IMR-90 (cell line): Measurements from ENCODE around the gene RBBP8NL. TPM values are rescaled to one million over a fixed set of nuclear protein-coding genes. Genes with fewer than 3 reads are reported as not detected.
A peak's percentile ranks its signal among the peaks of the same experiment; 100 is the strongest.

Source experiments
- ATAC-seq: fragments of 200-7000 bp; cut with Tn5 transposase; 2 replicates; pipeline ENCODE4 v1.9.1; 2020; ENCODE audit warnings: low read depth, mild to moderate bottlenecking, moderate library complexity
- BruUV-seq: library from RNA; stranded (reverse); fragments of 400-500 nt; replicated peaks from 2 replicates; lab custom pipeline; 2021; lab: Mats Ljungman, UMichigan
- CTCF ChIA-PET: fragments of 300-600 bp; formaldehyde crosslinking; extraction: SDS; loops from one replicate; lab custom pipeline; 2021; ENCODE audit warnings: antibody characterized with exemption; lab: Yijun Ruan, JAX
- POLR2A ChIA-PET: fragments of 300-600 bp; sonication (Branson Sonifier 250); formaldehyde crosslinking; loops from one replicate; lab custom pipeline; 2022; ENCODE audit warnings: antibody characterized with exemption; ENCODE audit not compliant: unreplicated experiment; lab: Charles Lee
- DNase-seq: peaks from one replicate; pipeline ENCODE4 v3.0.0; 2013
- H2AFZ ChIP-seq: replicated peaks from 2 replicates; pipeline ENCODE3; 2013; ENCODE audit warnings: low read length, mild to moderate bottlenecking; ENCODE audit not compliant: poor library complexity
- H2AK5ac ChIP-seq: 2 replicates; pipeline ENCODE4 v1.6.1; 2013; ENCODE audit warnings: low read depth, low read length, inconsistent platforms
- H2AK9ac ChIP-seq: replicated peaks from 2 replicates; pipeline ENCODE3; 2013; ENCODE audit warnings: mild to moderate bottlenecking, low read depth, low read length, moderate library complexity; ENCODE audit not compliant: poor library complexity
- H2BK120ac ChIP-seq: 2 replicates; pipeline ENCODE4 v1.6.1; 2013; ENCODE audit warnings: low read depth, low read length, inconsistent platforms
- H2BK15ac ChIP-seq: 3 replicates; pipeline ENCODE4 v1.6.1; 2013; ENCODE audit warnings: low read depth, low read length, inconsistent platforms
- H2BK20ac ChIP-seq: 2 replicates; pipeline ENCODE4 v1.6.1; 2013; ENCODE audit warnings: low read depth, mild to moderate bottlenecking, inconsistent platforms, low read length, moderate library complexity
- H2BK5ac ChIP-seq: 2 replicates; pipeline ENCODE4 v1.6.1; 2013; ENCODE audit warnings: mild to moderate bottlenecking, low read depth, low read length, inconsistent platforms; ENCODE audit not compliant: poor library complexity, severe bottlenecking
- H3K14ac ChIP-seq: replicated peaks from 2 replicates; pipeline ENCODE4 v1.6.1; 2013; ENCODE audit warnings: low read depth, low read length, inconsistent platforms
- H3K18ac ChIP-seq: 2 replicates; pipeline ENCODE4 v1.6.1; 2013; ENCODE audit warnings: low read depth, low read length, control low read depth
- H3K23ac ChIP-seq: 2 replicates; pipeline ENCODE4 v1.6.1; 2013; ENCODE audit warnings: low read depth, low read length, inconsistent platforms
- H3K27ac ChIP-seq: 2 replicates; pipeline ENCODE4 v1.5.1; 2013; ENCODE audit warnings: mild to moderate bottlenecking, control low read depth, low read length; ENCODE audit not compliant: insufficient read depth
- H3K27me3 ChIP-seq: 2 replicates; pipeline ENCODE4 v1.6.1; 2013; ENCODE audit warnings: low read length; ENCODE audit not compliant: control insufficient read depth, insufficient read depth
- H3K36me3 ChIP-seq: 2 replicates; pipeline ENCODE4 v1.6.1; 2013; ENCODE audit warnings: low read length, mixed read lengths; ENCODE audit not compliant: control insufficient read depth, insufficient read depth
- H3K4ac ChIP-seq: 2 replicates; pipeline ENCODE4 v1.6.1; 2013; ENCODE audit warnings: low read depth, low read length, inconsistent platforms
- H3K4me1 ChIP-seq: 2 replicates; pipeline ENCODE4 v1.6.1; 2013; ENCODE audit warnings: low read length, mixed read lengths; ENCODE audit not compliant: control insufficient read depth, insufficient read depth
- H3K4me2 ChIP-seq: 2 replicates; pipeline ENCODE4 v1.6.1; 2013; ENCODE audit warnings: low read depth, mild to moderate bottlenecking, control low read depth, low read length, moderate library complexity
- H3K4me3 ChIP-seq: 2 replicates; pipeline ENCODE4 v1.5.1; 2013; ENCODE audit warnings: low read depth, mild to moderate bottlenecking, control low read depth, low read length, moderate library complexity; ENCODE audit not compliant: insufficient read depth
- H3K56ac ChIP-seq: 2 replicates; pipeline ENCODE4 v1.6.1; 2013; ENCODE audit warnings: low read length, inconsistent platforms; ENCODE audit not compliant: insufficient read depth; ENCODE audit errors: extremely low read depth
- H3K79me1 ChIP-seq, 2 experiments: 2 replicates each; pipeline ENCODE4 v1.6.1; 2013; ENCODE audit warnings: low read length in 2 of 2, inconsistent platforms in 1 of 2, low read depth in 1 of 2
- H3K9ac ChIP-seq: 2 replicates; pipeline ENCODE4 v1.6.1; 2013; ENCODE audit warnings: low read depth, low read length, control low read depth
- H3K9me1 ChIP-seq: 2 replicates; pipeline ENCODE4 v1.6.1; 2013; ENCODE audit warnings: low read length, inconsistent platforms; ENCODE audit not compliant: insufficient read depth
- H3K9me3 ChIP-seq: 2 replicates; pipeline ENCODE4 v1.6.1; 2013; ENCODE audit warnings: low read length; ENCODE audit not compliant: control insufficient read depth, insufficient read depth
- H4K20me1 ChIP-seq: 2 replicates; pipeline ENCODE4 v1.6.1; 2013; ENCODE audit warnings: low read length, inconsistent platforms; ENCODE audit not compliant: insufficient read depth
- H4K5ac ChIP-seq: 2 replicates; pipeline ENCODE4 v1.6.1; 2013; ENCODE audit warnings: mild to moderate bottlenecking, low read depth, low read length, control low read depth
- H4K8ac ChIP-seq, 2 experiments: 2 replicates each; pipeline ENCODE4 v1.6.1; 2013; ENCODE audit warnings: low read depth in 2 of 2, low read length in 2 of 2, control low read depth in 1 of 2, inconsistent platforms in 1 of 2
- H4K91ac ChIP-seq: 2 replicates; pipeline ENCODE4 v1.6.1; 2013; ENCODE audit warnings: low read depth, low read length, inconsistent platforms; ENCODE audit not compliant: insufficient read depth
- BHLHE40 ChIP-seq: fragments of 150-350 bp; IDR thresholded peaks from 2 replicates; pipeline ENCODE4 v1.6.1; 2016; ENCODE audit warnings: mild to moderate bottlenecking, low read depth, low read length
- CHD1 ChIP-seq: IDR thresholded peaks from 2 replicates; pipeline ENCODE4 v1.6.1; 2012; ENCODE audit warnings: low read depth, low read length, improper control_type of control experiment
- CTCF ChIP-seq: conservative IDR thresholded peaks from 2 replicates; pipeline ENCODE4 v1.5.1; 2012; ENCODE audit warnings: mild to moderate bottlenecking, low read depth, low read length, improper control_type of control experiment
- MAZ ChIP-seq: IDR thresholded peaks from 2 replicates; pipeline ENCODE4 v1.6.1; 2012; ENCODE audit warnings: low read depth, mild to moderate bottlenecking, low read length, improper control_type of control experiment, moderate library complexity, borderline replicate concordance
- RAD21 ChIP-seq: IDR thresholded peaks from 2 replicates; pipeline ENCODE4 v1.6.1; 2012; ENCODE audit warnings: low read length, improper control_type of control experiment
- SMC3 ChIP-seq: fragments of 150-350 bp; IDR thresholded peaks from 2 replicates; pipeline ENCODE4 v1.6.1; 2016; ENCODE audit warnings: low read depth, mild to moderate bottlenecking, antibody characterized with exemption, low read length, moderate library complexity
- USF2 ChIP-seq: fragments of 150-350 bp; IDR thresholded peaks from 2 replicates; pipeline ENCODE4 v1.6.1; 2017; ENCODE audit warnings: mild to moderate bottlenecking, antibody characterized with exemption, low read length, low read depth
- WGBS, 2 experiments: methylation state at CpG; one replicate each; pipeline versions ENCODE4 v1.1.5 to v1.1.7; 2013; ENCODE audit warnings: missing lambda C conversion rate in 2 of 2; ENCODE audit not compliant: insufficient read length in 1 of 2; ENCODE audit errors: extremely low coverage in 2 of 2; 5-methylcytosine and 5-hydroxymethylcytosine counted together
- dilution Hi-C: fragments of 300-500 bp; cut with HindIII; formaldehyde crosslinking; loops from one replicate; pipeline ENCODE4 v1.14.3; 2018; ENCODE audit warnings: low sequenced_read_pairs; ENCODE audit not compliant: unreplicated experiment
- in situ Hi-C: fragments of 300-500 bp; cut with MboI; formaldehyde crosslinking; loops from 3 replicates; pipeline ENCODE4 v1.14.3; 2019; ENCODE audit warnings: low sequenced_read_pairs, inconsistent platforms, mixed read lengths
- intact Hi-C: fragments of 100-400 bp; cut with micrococcal nuclease; formaldehyde crosslinking; loops from 2 replicates; pipeline ENCODE4 v1.10.0; 2022
- polyA plus RNA-seq, 3 experiments: library from polyadenylated mRNA; depleted of rRNA; stranded (reverse); fragments of >200 nt; gene quantifications; 2 replicates each; pipeline ENCODE4 v1.2.3, GENCODE V29; 2012; ENCODE audit warnings: low replicate concordance in 1 of 3
- total RNA-seq: library from RNA; depleted of rRNA; stranded (reverse); fragments of >200 nt; gene quantifications from 2 replicates; pipeline ENCODE4 v1.2.3, GENCODE V29; 2012
- TF ChIP-seq, protein P1 (sequence below): fragments of 150-350 bp; IDR thresholded peaks from 2 replicates; pipeline ENCODE4 v1.6.1; 2016; ENCODE audit warnings: low read depth, mild to moderate bottlenecking, low read length, moderate library complexity, borderline replicate concordance

RBBP8NL gene
- total and polyA plus RNA-seq, 2 of the 4 experiments (the other 2 are of a cell fraction): not detected

DNA sequence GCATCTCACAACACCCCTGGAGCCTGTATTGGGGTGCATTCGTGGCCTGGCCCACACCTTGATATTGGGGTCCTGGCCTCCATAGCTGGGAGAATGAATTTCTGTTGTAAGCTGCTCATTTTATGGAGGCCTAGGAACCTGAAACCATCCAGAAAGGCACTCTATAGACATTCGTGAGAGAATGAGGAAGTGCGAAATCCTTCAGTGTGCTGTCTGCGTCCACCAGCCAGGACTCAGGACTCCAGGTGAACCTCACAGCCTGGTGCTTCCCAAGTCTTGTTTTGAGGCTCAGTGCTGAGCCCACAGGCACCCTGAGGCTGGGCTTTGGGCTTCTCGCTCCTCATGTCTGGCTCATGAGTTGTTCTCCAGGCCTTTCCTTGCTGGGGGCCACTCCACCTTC is 11.9 kb upstream of the RBBP8NL start:
- Histone ChIP-seq H3K9me3 (peaks cover 9% of the 10 kb centered on the region), H2BK20ac (no peak overlapping the region), H3K4me3 (no peak overlapping the region), H3K27ac (no peak overlapping the region), H4K8ac (no peak overlapping the region), H3K79me1 (no peaks in the 10 kb centered on the region), H2BK5ac (no peak overlapping the region), H4K91ac (no peak overlapping the region), H3K36me3 (no peaks in the 10 kb centered on the region), H4K5ac (no peak overlapping the region), H3K4me1 (peaks cover 8% of the 10 kb centered on the region; the same call in 1 of the 2 replicates), H3K9me1 (no peaks in the 10 kb centered on the region; the same call in 1 of the 2 replicates), H3K56ac (no peak overlapping the region), H4K20me1 (no peaks in the 10 kb centered on the region), H3K18ac (no peak overlapping the region), H2AK5ac (no peak overlapping the region), H3K4ac (no peak overlapping the region), H3K9ac (no peak overlapping the region), H3K14ac (no peak overlapping the region), H3K4me2 (no peak overlapping the region), H2AFZ (peak overlapping the region; percentile 23), H3K27me3 (peaks cover 67% of the 10 kb centered on the region), H2BK15ac (no peak overlapping the region), H2BK120ac (no peak overlapping the region), H2AK9ac (peak overlapping the region; percentile 28), H3K23ac (no peak overlapping the region)
- in situ Hi-C loops: no loop called here
- POLR2A ChIA-PET: no interaction called here
- TF ChIP-seq, protein P1, sequence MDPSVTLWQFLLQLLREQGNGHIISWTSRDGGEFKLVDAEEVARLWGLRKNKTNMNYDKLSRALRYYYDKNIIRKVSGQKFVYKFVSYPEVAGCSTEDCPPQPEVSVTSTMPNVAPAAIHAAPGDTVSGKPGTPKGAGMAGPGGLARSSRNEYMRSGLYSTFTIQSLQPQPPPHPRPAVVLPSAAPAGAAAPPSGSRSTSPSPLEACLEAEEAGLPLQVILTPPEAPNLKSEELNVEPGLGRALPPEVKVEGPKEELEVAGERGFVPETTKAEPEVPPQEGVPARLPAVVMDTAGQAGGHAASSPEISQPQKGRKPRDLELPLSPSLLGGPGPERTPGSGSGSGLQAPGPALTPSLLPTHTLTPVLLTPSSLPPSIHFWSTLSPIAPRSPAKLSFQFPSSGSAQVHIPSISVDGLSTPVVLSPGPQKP: no peak
- no peak for TF ChIP-seq BHLHE40
- no peak for TF ChIP-seq CTCF
- no peak for TF ChIP-seq MAZ
- no peak for TF ChIP-seq CHD1
- no peak for TF ChIP-seq RAD21
- no peak for TF ChIP-seq SMC3
- TF ChIP-seq USF2: no peak
- intact Hi-C loops: no loop called here
- WGBS, 2 experiments: 78% methylated on average over 4 of the region's 5 CpGs; no CpG with 5 or more reads in 1 of the 2 experiments
- CTCF ChIA-PET: no interaction called here
- BruUV-seq: no TSS peak
- dilution Hi-C loops: no loop called here
- ATAC-seq (no peak), DNase-seq (no peak)
